ENCODE measurements around the gene ATXN10. TPM values are rescaled to one million over a fixed set of nuclear protein-coding genes. Genes with fewer than 3 reads are reported as not detected.
A peak's percentile ranks its signal among the peaks of the same experiment; 100 is the strongest.

Gene ATXN10
- total and polyA plus RNA-seq, 10 of the 15 experiments (the other 5 are each of a cell fraction or from before 2014, with no cell fraction given), result 29.2 to 249 (median 146) TPM

- TF ChIP-seq SUZ12 (IDR thresholded peaks at IDR 0.05; ENCODE audit: unreplicated experiment) (no peak), KAT2A (conservative IDR thresholded peaks at IDR 0.05; ENCODE audit: control insufficient read depth, low read depth, low read length) (no peak), ZNF622 (IDR thresholded peaks at IDR 0.05) (no peak), STAT1 (conservative IDR thresholded peaks at IDR 0.05) (no peak), ASH2L (IDR thresholded peaks at IDR 0.05; ENCODE audit: borderline replicate concordance, low read depth) (0 out of 2 replicates have a peak, but pooled peaks have one; percentile 66), USF2 (IDR thresholded peaks at IDR 0.05; ENCODE audit: borderline replicate concordance, low read depth, low read length) (no peak), E2F8 (IDR thresholded peaks at IDR 0.05; ENCODE audit: low read depth, partially characterized antibody) (no peak), ZNF274 (IDR thresholded peaks at IDR 0.05; ENCODE audit: insufficient read depth, insufficient read length) (no peak), CEBPB (IDR thresholded peaks at IDR 0.05; ENCODE audit: borderline replicate concordance in 1 of 2, low read depth in 2 of 2, low read length in 2 of 2) (no peak), ZNF207 (IDR thresholded peaks at IDR 0.05; ENCODE audit: borderline replicate concordance) (no peak), PML (IDR thresholded peaks at IDR 0.05; ENCODE audit: low read length) (peak; percentile 49; the same call in 1 of the 2 replicates), RELA (IDR thresholded peaks at IDR 0.05; ENCODE audit: borderline replicate concordance, partially characterized antibody) (no peak), PBX3 (IDR thresholded peaks at IDR 0.05; ENCODE audit: insufficient replicate concordance, low read depth, low read length) (no peak), ZBTB4 (CRISPR knock-in tag; IDR thresholded peaks at IDR 0.05) (no peak), BRCA1 (IDR thresholded peaks at IDR 0.05; ENCODE audit: low read depth, low read length) (no peak), MAX (IDR thresholded peaks at IDR 0.05; ENCODE audit: low read depth, low read length) (no peak; the same call in 1 of the 2 replicates), ZSCAN29 (IDR thresholded peaks at IDR 0.05) (0 out of 2 replicates have a peak, but pooled peaks have one; percentile 17), IKZF1 (conservative IDR thresholded peaks at IDR 0.05) (peak; percentile 49; the same call in 1 of the 2 replicates), SMAD1 (IDR thresholded peaks at IDR 0.05; ENCODE audit: low read depth, partially characterized antibody) (no peak), JUNB (IDR thresholded peaks at IDR 0.05) (0 out of 2 replicates have a peak, but pooled peaks have one; percentile 8), EP300 (IDR thresholded peaks at IDR 0.05; ENCODE audit: borderline replicate concordance in 1 of 2, control insufficient read depth in 1 of 2, low read depth in 2 of 2, low read length in 2 of 2) (peak; percentile 94 to 96), HDAC2 (IDR thresholded peaks at IDR 0.05) (no peak)
These were observed 104.1 kb downstream of the ATXN10 start (continued) for GRCh38 chr22:45775569-45776312.

All from GM12878 (cell line).